DMS114 treated with DMSO at 0.1 percent for 48 hours (cell line): Measurements from ENCODE around the gene PHACTR1.
"Not testable (repeated sequence)": the region's sequence is repeated elsewhere in the genome, so short reads cannot be mapped to it uniquely, and the experiment has no call there.

Experiments used
- DNase-seq: peaks from one replicate; lab custom pipeline; 2025; ENCODE audit not compliant: unreplicated experiment; lab: John Stamatoyannopoulos, UW

PHACTR1 gene

GRCh38 chr6:13300643-13301590, 584.4 kb downstream of the PHACTR1 start:
- DNase-seq: no peak

DNA sequence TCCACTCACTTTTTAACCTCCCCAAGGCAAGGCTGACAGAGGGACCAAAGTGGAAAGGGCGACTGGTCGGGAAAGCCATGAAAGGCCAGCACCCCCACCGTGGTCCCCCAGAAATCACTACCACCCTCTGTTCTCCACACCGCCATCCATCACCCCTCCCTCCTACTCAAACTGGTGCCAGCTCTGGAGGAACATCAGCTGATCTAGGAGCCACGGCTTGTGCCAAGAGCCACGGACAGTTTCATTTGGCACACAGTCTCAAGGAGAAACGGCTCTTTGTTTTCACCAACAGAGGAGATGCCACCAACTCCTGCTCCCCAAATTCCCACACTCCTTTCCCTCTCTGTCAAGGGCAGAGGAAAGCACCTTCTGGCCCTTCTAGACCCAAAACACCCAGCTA, 585.7 kb downstream of the PHACTR1 start:
- no peak for DNase-seq

DNA sequence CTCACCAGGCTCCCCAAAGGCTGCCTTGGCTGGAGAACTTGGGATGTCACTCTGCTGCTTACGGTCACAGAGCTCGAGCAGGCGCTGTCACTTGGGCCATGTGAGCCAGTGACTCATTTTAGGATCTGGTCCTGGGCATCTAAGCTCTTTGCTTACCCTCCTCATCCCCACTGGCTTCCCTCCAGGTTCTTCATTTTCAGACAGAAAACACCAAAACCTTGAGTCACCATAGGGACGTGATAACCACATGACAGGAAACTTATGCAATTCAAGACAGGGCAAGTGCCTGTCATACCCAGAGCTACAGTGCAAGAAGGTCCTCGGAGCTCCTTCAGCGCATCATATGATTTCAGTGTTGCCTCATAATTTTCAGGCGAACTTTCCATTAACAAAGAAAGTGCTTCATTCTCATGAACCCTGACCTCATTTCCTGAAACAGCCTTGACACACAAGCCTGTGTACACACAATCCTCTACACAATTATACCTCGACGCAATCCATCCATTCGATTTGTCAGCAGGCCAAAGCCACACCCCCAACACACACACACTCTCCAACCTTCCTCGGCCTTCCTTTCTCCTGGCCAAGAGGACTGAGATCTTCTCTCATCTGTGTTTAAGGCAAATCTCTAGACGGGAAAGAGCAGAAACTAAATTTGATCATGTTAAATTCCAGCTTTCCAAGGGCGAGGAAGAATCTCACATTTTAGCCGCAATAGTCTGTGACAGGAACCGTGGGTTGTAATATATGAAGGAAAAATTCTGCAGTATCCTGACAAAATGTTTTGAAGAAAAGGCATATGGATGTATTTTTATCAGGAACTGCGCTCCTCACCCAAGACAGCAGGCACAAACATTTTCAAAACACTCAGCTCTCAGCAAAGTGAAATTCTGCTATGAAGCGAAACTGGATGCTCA, 586.4 kb downstream of the PHACTR1 start:
- DNase-seq: no peak

- DNase-seq: no peak
Observed at GRCh38 chr6:13303668-13304017, 587.1 kb downstream of the PHACTR1 start.

GRCh38 chr6:13304101-13304500, 587.5 kb downstream of the PHACTR1 start:
- DNase-seq: no peak

DNA sequence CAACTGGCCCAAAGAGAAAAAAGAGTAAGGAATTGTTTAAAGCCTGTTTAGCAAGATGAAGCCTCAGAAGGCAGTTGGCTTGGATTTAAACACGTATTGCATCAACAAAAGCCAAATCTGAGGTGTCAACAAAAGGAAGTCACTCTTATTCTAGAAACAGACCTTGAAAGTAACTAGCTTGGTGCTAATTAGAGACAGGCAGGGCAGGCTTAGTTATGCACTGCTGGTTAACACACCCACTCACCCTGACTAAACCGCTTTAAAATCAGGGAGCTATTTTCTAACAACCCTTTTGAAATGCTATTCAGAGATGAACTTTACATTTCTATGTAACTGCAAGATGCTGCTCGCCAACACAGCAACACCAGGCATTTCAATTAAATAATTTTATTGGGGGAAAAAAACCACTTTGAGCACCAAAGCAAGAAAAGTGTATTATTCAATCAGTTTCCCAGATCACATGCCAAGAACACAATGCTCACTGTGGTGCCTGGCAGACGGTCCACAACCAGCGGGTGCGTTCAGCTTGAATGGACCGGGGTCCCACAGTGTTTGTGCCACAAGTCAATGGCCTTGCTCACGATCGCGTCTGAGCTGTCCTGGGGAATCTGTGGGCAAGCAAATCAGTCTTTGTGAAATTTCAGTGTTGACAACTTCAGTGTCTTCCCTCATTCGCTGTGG, 588.2 kb downstream of the PHACTR1 start:
- DNase-seq: no peak

DNA sequence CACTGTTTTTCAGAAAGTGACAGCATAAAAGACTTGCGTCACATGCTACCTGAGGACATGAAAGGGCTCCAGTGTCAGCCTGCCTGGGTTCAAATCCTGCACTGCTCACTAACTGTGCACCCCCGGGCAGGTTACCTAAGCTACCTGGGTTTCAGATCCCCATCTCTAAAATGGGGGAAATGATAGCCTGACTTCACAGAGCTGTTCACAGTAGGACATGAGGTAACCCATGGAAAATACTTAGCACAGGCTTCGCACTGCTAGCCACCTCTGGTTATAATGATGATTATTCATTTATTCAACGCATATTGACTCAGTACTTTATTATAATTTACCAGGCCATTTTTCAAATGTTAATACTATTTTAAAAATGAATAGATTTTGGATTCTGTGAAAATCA, 588.7 kb downstream of the PHACTR1 start:
- DNase-seq: no peak

- no peak for DNase-seq
Observed at GRCh38 chr6:13305791-13306190, 589.2 kb downstream of the PHACTR1 start.

- DNase-seq: no peak
Observed at GRCh38 chr6:13307508-13307995, 591.0 kb downstream of the PHACTR1 start.

DNA sequence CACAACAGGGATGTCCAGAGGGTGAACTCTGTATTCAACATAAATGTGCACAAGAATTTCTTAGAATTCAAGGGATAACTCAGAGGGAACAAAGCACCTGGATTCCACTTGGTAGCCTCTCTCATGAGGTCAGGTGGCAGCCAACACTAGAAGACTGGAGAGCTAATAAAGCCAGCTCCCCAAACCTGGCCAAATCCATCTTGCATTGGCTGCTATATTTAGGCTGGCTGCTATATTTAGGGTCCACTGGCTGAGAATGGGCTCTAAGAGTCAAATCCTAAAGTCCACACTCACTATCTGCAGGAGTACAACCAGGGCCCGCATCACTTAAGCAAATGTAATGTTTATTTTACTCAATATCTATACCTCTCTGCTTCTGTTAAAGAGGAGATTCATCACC, 591.8 kb downstream of the PHACTR1 start:
- no peak for DNase-seq

- DNase-seq: no peak
Observed at GRCh38 chr6:13311155-13311554, 594.6 kb downstream of the PHACTR1 start.

- DNase-seq: no peak
Observed at GRCh38 chr6:13314806-13315205, 598.2 kb downstream of the PHACTR1 start.

- DNase-seq: no peak
Observed at GRCh38 chr6:13315896-13316295, 599.3 kb downstream of the PHACTR1 start.

- DNase-seq: no peak
Observed at GRCh38 chr6:13318821-13319220, 602.3 kb downstream of the PHACTR1 start.

- no peak for DNase-seq
Observed at GRCh38 chr6:13319891-13320564, 603.5 kb downstream of the PHACTR1 start.

DNA sequence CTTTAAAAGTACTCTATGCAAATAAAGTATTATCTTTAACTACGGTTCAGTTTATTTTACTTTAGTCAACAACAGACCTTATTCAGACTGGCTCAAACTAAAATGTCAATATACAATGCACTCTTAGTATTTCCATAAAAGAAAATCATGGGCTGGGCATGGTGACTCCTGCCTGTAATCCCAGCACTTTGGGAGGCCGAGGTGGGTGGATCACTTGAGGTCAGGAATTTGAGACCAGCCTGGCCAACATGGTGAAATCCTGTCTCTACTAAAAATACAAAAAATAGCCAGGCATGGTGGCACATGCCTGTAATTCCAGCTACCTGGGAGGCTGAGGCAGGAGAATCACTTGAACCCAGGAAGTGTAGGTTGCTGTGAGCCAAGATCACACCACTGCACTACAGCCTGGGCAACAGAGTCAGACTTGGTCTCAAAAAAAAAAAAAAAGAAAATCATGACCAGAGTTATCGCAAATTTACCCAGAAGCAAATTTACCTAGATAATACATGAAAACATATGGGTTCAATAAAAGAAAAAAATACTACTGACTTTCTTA, 609.5 kb downstream of the PHACTR1 start:
- not testable (repeated sequence) for DNase-seq

DNA sequence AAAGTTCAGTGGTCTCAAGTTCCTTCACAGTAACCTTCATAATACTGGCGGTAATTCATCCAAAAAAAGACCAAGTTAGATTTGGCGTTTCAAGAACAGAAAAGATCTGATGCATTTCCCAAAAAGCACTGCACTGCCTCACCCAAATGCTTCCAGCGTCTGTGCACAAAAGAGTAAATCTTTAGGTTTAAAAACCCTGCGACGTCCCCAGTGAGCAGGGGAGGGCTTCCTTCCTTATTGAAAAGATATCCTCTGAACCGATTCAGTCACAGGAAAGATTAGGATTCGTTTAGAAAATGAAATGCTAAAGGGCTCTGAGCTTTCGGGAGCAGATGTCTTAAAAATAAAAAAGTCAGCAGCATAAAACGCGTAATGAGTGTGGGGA, 611.1 kb downstream of the PHACTR1 start:
- no peak for DNase-seq

DNA sequence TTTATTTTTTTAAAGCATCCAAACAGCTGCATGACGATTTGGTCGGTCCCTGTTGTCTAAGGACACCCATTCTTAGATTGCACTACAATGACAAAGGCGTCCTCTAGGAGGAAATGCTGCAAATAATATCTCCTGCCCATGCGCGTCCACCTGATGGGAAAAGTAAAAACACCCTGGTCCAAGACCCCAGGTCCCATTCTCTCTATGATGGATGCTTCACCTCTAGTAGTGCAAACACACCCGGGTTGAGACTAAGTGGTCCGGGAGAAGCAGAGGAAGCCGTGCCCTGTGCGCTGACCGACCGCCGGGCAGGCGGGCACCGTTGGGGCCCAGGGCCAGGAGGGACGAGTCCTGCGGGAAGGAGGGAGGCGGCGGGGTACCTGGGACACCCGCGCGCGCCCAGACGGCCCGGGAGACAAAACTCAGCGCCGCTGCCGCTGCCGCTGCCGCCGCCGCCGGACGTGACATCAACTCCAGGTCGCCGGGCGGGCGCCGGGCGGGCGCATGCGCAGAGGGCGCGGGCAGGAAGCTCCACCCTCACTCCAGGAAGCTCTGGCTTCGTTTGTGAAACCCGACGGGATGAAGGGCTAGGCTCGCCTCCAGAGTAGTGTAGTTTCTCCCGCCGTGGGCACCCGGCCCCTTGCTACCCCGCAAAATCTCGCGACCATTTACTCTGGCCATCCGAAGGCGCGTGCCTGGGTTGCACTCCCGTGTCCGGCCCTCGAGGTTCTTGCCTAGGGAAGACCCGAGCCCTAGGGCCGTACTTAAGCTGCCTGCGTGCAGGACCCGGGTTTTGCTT, 611.7 kb downstream of the PHACTR1 start, which contains the start of gene TBC1D7:
Gene TBC1D7 (minus strand): TSS at position 462 of the 799 bp plus-strand sequence. CDS start 1,639 bp downstream, outside the sequence.
- DNase-seq: peak; percentile 84

DNA sequence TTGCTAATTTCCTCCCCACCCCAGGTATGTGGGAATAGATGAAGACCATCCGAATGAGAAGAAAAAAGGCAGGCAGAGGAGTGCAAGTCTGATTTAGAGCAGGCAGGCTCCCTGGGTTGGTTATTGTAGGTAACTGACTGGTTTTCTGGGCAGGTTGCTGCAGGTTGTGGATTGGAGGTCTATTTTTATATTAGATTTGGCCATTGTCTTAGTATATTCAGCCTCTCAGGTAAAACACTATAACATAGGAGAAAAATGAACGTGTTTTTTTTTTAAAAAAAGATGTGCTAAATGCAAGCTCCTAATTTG, 612.3 kb downstream of the PHACTR1 start:
- no peak for DNase-seq
